Stimulated activated naive CD8-positive, alpha-beta T cell treated with anti-CD3 and anti-CD28 coated beads, Interleukin-15, amount 100 ng/mL, for 72 hours (primary cell): Measurements from ENCODE around the gene OCA2.

Experiments used
- ATAC-seq: fragments of 150-1000 bp; cut with Tn5 transposase; 2 replicates; pipeline ENCODE4 v1.10.0; 2021; ENCODE audit warnings: mild to moderate bottlenecking, moderate library complexity
- DNase-seq, 2 donors: peaks; one replicate each; pipeline ENCODE4 v3.0.0; 2021 to 2022
- H3K27ac Mint-ChIP-seq, 2 donors: one replicate each; pipeline ENCODE4 v1.8.0; 2022; ENCODE audit warnings: mild to moderate bottlenecking in 2 of 2, mixed read lengths in 2 of 2, moderate library complexity in 2 of 2
- H3K27me3 Mint-ChIP-seq: one replicate; pipeline ENCODE4 v1.8.0; 2022; ENCODE audit warnings: mixed read lengths
- H3K4me1 Mint-ChIP-seq: one replicate; pipeline ENCODE4 v1.8.0; 2022; ENCODE audit warnings: mild to moderate bottlenecking, mixed read lengths
- H3K4me3 Mint-ChIP-seq, 2 donors: one replicate each; pipeline ENCODE4 v1.8.0; 2022; ENCODE audit warnings: mild to moderate bottlenecking in 2 of 2, mixed read lengths in 2 of 2, moderate library complexity in 1 of 2
- H3K9me3 Mint-ChIP-seq, 2 donors: one replicate each; pipeline ENCODE4 v1.8.0; 2022; ENCODE audit warnings: mixed read lengths in 2 of 2

Gene OCA2

DNA sequence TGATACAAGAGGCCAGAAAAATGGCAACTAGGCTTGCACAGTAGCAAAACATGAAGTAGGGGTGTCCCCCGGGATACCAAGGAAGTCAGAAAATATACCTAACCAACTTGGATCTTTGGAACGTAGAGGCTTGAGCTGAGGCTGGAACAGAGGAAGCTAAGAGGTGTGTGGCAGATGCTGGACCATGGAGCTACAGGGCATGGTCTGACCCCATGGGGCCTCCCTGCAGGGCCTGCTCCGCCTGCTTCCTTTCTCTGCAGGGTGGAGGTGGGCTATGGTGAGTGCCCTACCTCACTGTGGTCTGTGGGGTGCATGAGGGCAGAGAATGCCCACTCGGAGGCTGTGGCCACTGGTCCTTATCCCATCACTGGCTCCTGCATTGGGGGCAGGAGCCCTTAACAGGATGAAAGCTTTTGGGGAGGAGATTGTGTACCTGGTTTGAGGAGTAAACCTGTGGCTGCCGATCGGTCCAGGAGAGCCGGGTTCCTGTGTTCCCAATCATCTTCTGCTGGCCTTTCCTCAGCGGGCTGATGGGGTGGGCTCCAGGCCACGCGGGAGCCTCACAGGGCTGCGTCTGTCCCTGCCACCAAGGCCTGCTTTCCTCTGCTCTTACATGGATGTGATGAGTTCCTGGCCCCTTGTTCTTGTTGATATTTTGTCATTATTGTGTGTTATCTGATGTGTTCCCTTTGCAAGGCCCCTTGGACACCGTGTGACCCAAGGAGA is 96.8 kb downstream of the OCA2 start:
- no peak overlapping the region for H3K27ac Mint-ChIP-seq
- no peak for ATAC-seq
- H3K4me3 Mint-ChIP-seq = no peak overlapping the region

DNA sequence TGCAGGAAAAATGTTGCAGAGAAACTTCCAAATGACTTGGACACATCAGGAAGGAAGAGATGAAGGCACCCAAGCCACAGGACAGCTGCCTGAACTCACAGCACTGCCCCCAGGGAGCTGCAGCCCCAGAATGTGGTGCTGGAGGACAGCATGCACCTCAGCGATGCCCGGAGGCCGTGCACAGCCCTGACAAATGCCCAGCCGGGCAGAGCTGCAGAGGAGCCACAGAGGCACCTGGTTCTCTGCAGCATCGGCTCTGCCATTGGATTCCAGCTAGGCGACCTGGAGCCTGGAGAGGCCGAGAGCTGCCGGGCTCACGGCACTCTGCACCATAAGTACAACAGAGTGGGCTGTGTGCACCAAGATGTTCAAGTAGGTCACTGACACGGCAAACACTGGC is 97.5 kb downstream of the OCA2 start:
- no peak for ATAC-seq
- Mint-ChIP-seq H3K27me3 (peaks cover 13% of the 10 kb centered on the region), H3K27ac (no peak overlapping the region), H3K4me3 (no peak overlapping the region), H3K9me3 (peaks cover 9 to 22% of the 10 kb centered on the region in 2 donors), H3K4me1 (no peaks in the 10 kb centered on the region)
- DNase-seq = no peak

More for the DNA sequence above, 96.8 kb downstream of the OCA2 start:
- peaks cover 13% of the 10 kb centered on the region for H3K27me3 Mint-ChIP-seq
- H3K9me3 Mint-ChIP-seq = peaks cover 4 to 16% of the 10 kb centered on the region in 2 donors
- H3K4me1 Mint-ChIP-seq = no peaks in the 10 kb centered on the region
- DNase-seq = no peak

DNA sequence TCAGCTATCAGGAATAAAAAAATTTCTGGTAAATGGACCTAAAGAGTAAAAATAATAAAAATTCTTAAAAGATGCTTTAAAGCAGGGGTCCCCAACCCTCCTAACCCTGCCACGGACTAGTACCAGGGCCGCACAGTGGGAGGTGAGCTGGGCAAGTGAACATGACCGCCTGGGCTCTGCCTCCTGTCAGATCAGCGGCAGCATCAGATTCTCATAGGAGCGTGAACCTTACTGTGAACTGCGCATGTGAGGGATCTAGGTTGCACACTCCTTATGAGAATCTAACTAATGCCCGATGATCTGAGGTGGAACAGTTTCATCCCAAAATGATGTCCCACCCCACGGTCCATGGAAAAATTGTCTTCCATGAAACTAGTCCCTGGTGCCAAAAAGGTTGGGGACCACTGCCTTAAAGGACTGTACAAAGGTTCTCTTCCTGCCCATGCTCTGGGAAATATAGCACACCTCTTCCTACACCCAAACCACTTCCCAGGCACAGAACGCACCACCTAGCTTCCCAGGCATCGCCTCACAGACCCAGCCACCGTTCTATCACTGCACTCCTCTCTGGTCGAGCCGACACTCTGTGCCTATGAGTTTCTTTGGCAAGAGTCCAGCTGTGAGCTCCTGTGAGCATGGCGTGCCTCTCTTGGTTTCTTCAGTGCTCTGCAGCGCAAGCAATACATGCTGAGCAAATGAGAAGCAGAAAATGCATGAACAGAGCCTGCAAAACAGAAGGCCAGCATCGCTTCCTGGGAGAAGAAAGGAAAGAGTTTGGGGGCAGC is 104.9 kb downstream of the OCA2 start:
- peaks cover 6 to 8% of the 10 kb centered on the region in 2 donors for H3K9me3 Mint-ChIP-seq
- H3K27me3 Mint-ChIP-seq = peaks cover 9% of the 10 kb centered on the region
- peak overlapping the region in 1 of 2 donors; percentile 48 for H3K27ac Mint-ChIP-seq
- H3K4me3 Mint-ChIP-seq = no peak overlapping the region
- H3K4me1 Mint-ChIP-seq = no peaks in the 10 kb centered on the region
- no peak for ATAC-seq
- DNase-seq = no peak

DNA sequence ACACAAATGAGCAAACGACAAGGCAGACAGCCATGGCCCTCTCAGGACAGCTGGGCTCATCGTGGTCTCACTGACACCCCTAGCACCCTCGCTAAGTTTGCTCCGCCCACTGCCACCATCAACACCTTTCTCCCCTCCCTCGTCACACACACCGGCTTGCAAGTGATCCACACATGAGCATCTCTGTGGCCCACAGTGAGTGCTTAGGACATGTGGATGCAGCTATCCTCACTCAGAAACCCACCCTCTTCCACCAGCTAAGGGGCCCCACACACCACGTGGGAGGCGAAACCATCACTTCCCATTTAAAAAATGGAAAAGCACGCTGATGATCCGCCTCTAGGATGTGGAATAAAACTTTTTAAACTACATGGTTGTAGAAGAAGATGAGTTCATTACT is 105.6 kb downstream of the OCA2 start:
- Mint-ChIP-seq H3K4me1 (no peaks in the 10 kb centered on the region), H3K27ac (no peak overlapping the region), H3K4me3 (no peak overlapping the region), H3K27me3 (peaks cover 9% of the 10 kb centered on the region), H3K9me3 (peaks cover 6 to 8% of the 10 kb centered on the region in 2 donors)
- no peak for ATAC-seq
- DNase-seq = no peak

DNA sequence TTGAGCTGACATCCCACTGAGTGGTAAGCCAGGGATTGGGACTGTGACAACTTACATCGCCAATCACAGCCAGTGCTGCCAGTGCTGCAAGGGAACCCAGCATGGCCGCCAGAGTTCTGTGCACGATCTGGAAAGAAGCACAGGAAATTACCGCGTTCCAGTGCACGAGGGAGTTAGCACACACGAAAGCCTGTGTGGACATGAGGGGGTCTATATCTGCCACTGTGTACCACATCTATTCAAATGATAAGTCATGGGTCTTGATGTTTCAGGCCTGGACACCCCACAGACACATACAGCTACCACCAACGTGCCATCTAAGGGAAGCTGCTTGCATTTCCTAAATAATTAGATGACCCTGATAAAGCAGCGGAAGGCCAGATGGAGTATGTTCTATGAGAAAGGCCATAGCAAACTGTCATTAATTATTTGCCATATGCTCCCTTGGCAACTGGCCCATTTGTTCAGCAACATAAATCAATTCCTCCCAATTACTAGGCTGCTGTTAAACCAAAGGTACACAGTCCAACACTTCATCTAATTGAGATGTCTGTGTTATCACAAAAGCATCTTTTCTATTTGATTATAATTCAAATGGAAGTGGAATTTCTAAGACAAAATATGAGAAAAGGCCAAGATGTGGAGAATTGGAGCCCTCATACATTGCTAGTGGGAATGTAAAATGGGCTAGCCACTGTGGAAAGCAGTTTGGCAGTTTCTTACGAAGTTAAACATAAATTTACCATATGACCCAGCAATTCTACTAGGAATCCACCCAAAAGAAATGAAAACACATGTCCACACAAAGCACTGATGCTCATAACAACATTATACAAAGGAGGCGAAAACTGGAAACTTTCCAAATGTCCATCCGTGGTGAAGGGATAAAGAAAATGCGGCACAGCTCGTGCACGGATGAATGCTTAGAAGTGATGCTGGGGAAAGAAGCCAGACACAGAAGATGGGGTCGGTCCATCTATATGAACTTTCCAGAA is 108.3 kb downstream of the OCA2 start:
- Mint-ChIP-seq H3K27me3 (peaks cover 9% of the 10 kb centered on the region), H3K4me1 (no peaks in the 10 kb centered on the region), H3K4me3 (no peak overlapping the region), H3K9me3 (no peaks in the 10 kb centered on the region), H3K27ac (no peak overlapping the region)
- no peak for DNase-seq
- ATAC-seq = no peak

DNA sequence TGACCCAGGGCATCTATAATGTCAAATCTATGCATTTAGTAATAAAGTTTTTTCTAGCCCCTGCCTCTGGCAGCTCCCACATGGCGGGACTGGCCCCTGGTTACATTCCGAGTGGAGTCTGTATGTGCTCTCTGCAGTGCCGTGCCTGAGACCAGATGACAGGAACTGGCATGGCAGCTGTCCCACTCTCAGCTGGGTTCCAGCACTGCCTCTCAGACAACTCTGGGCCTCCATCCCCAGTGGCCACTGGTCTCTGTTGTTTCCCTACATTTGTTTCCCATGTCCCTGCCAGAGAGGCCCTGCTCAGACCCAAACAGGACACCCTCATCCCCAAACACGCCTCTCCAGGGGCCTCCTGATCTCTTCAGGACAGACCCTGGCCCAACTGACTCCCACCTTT is 109.3 kb downstream of the OCA2 start:
- Mint-ChIP-seq H3K27ac (no peak overlapping the region), H3K27me3 (peaks cover 8% of the 10 kb centered on the region), H3K9me3 (no peaks in the 10 kb centered on the region), H3K4me1 (no peaks in the 10 kb centered on the region), H3K4me3 (no peak overlapping the region)
- DNase-seq (no peak), ATAC-seq (no peak)

DNA sequence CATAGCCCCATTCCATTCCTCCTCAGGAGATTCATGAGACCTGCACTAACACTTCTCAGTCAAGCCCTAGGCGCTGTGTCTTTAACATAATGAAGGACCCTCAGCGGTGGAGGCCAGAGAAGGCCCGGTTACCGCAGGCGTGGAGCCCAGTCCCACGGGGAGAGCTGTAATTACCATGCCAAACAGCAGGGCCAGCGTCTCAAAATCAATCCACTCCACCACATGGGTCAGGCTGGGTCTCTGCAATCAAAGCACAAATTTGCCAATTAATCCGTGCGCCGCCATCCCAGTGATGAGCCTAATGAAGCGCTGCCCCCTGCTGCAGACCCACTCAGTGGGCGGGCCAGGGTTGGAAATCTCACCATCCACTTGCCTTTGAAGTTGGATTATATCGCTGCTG is 109.7 kb downstream of the OCA2 start:
- Mint-ChIP-seq H3K4me3 (no peak overlapping the region), H3K9me3 (no peaks in the 10 kb centered on the region), H3K27me3 (peaks cover 3% of the 10 kb centered on the region), H3K27ac (no peak overlapping the region), H3K4me1 (no peaks in the 10 kb centered on the region)
- ATAC-seq = no peak
- DNase-seq = no peak

DNA sequence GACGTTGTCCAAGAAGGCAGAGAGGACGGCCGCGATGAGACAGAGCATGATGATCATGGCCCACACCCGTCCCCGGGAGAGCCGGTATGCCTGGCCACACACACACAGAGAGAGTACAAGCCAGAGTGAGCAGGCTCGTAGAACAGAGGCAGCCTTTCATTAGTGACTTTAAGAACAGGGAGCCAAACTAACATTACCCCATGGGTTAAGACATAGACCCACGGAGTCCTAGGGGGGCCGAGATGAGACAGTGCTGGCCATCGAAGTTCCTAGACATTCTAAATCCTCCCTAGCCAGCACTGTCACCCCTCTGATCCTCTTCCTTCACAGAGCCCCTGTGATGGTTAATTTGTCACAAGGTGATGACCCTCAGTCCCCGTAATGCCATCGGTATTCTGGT is 114.0 kb downstream of the OCA2 start:
- H3K4me1 Mint-ChIP-seq = no peaks in the 10 kb centered on the region

DNA sequence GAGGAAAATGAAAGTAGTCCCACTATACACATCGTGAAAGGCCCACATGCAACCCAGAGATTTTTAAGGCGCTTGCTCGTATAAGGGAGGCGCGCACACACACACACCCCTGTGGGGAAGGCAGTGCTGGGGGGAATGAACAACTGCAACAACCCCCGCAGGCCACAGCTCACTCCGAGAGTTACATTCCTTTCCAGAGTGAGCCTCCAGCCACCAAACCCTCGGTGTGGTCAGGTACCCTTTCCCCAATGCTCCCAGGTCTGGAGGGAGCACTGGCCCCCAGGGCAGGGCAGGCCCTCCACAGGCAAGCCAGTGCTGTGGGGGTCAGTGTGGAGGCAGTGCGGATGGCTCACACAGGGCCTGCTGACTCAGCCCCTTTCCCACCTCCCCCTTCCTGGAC is 115.6 kb downstream of the OCA2 start:
- no peaks in the 10 kb centered on the region for H3K27me3 Mint-ChIP-seq
- H3K4me3 Mint-ChIP-seq = no peak overlapping the region
- H3K4me1 Mint-ChIP-seq = no peaks in the 10 kb centered on the region
- no peak for DNase-seq
- H3K9me3 Mint-ChIP-seq = no peaks in the 10 kb centered on the region
- no peak for ATAC-seq
- H3K27ac Mint-ChIP-seq = no peak overlapping the region

More for the DNA sequence above, 114.0 kb downstream of the OCA2 start:
- H3K27me3 Mint-ChIP-seq = no peaks in the 10 kb centered on the region
- DNase-seq = no peak
- H3K9me3 Mint-ChIP-seq = no peaks in the 10 kb centered on the region
- ATAC-seq = no peak
- H3K4me3 Mint-ChIP-seq = no peak overlapping the region
- no peak overlapping the region for H3K27ac Mint-ChIP-seq

DNA sequence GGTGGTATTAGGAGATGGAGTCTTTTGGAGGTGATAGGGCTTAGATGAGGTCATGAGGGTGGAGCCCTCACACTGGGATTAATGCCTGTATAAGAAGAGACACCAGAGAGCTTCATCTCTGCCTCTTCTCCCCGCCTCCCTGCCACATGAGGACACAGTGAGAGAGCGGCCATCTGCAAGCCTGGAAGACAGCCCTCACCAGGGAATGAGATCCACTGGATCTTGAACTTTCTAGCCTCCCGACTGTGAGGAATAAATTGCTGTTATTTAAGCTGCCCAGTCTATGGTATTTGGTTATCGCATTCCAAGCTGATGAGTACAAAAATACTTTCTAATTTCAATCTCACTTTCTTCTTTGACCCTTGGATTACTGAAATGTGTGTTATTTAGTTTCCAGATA is 121.4 kb downstream of the OCA2 start:
- H3K4me1 Mint-ChIP-seq = no peaks in the 10 kb centered on the region
- no peaks in the 10 kb centered on the region for H3K9me3 Mint-ChIP-seq
- no peaks in the 10 kb centered on the region for H3K27me3 Mint-ChIP-seq
- no peak for DNase-seq
- no peak for ATAC-seq
- H3K4me3 Mint-ChIP-seq = no peak overlapping the region
- H3K27ac Mint-ChIP-seq = no peak overlapping the region

DNA sequence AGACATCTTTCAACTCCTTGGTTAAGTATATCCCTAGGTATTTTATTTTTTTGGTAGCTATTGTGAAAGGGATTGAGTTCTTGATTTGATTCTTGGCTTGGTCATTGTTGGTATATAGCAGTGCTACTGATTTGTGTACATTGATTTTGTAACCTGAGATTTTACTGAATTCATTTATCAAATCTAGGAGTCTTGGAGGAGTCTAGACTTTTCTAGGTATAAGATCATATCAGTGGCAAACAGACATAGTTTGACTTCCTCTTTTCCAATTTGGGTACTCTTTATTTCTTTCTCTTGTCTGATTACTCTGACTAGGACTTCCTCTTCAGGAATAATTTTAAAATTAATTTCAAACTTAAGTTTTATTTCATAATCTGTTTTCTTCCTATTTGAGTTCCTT is 125.2 kb downstream of the OCA2 start:
- Mint-ChIP-seq H3K4me1 (no peaks in the 10 kb centered on the region), H3K27me3 (no peaks in the 10 kb centered on the region), H3K4me3 (no peak overlapping the region), H3K9me3 (peaks cover 0 to 19% of the 10 kb centered on the region in 2 donors), H3K27ac (no peak overlapping the region)
- DNase-seq = no peak
- ATAC-seq = no peak

DNA sequence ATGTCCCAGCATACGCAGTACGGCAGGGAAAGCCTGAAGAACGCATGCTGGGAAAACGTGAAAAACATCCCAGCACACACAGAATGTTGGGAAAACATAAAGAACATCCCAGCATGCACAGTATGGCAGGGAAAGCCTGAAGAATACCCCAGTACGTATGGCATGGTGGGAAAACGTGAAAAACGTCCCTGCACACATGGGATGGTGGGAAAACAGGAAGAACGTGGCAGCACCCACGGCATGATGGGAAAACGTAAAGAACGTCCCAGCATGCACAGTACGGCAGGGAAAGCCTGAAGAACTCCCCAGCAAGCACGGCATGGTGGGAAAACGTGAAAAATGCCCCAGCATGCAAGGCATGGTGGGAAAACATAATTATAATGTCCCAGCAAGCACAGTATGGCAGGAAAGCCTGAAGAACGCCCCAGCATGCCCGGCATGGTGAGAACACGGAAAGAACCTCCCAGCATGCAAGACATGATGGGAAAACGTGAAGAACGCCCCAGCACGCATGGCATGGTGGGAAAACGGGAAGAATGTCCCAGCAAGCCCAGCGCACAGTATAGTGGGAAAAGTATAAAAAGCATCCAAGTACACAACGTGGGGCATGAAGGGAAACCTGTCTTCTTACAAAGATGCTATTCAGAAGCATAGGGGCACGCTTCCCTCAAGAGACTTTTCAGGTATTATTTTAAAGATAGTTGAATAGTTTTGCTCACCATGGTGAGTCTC is 128.3 kb downstream of the OCA2 start:
- H3K9me3 Mint-ChIP-seq = peaks cover 0 to 19% of the 10 kb centered on the region in 2 donors
- H3K27ac Mint-ChIP-seq = no peak overlapping the region
- H3K27me3 Mint-ChIP-seq = no peaks in the 10 kb centered on the region
- no peak overlapping the region for H3K4me3 Mint-ChIP-seq
- ATAC-seq (no peak), DNase-seq (no peak)
- H3K4me1 Mint-ChIP-seq = no peaks in the 10 kb centered on the region

DNA sequence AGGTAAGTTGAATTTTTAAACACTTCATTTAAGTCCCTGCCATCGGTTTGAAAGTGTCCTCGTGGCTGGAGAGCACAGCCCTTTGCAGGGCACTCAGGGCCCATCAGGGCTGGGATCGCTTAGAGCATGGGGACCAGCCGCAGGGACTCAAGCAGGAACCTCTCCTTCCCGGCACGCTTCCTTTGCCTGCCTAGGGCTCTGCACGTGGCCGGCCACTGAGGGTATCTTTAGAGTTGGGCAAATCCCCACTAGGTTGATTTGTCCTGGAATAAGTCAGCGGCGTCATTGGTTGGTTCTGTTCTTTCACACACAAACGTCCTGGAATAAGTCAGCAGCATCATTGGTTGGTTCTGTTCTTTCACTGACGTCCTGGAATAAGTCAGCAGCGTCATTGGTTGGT is 131.6 kb downstream of the OCA2 start:
- H3K27ac Mint-ChIP-seq = no peak overlapping the region
- ATAC-seq = no peak
- peaks cover 0 to 19% of the 10 kb centered on the region in 2 donors for H3K9me3 Mint-ChIP-seq
- H3K4me3 Mint-ChIP-seq = no peak overlapping the region
- no peaks in the 10 kb centered on the region for H3K4me1 Mint-ChIP-seq
- DNase-seq = no peak
- no peaks in the 10 kb centered on the region for H3K27me3 Mint-ChIP-seq

DNA sequence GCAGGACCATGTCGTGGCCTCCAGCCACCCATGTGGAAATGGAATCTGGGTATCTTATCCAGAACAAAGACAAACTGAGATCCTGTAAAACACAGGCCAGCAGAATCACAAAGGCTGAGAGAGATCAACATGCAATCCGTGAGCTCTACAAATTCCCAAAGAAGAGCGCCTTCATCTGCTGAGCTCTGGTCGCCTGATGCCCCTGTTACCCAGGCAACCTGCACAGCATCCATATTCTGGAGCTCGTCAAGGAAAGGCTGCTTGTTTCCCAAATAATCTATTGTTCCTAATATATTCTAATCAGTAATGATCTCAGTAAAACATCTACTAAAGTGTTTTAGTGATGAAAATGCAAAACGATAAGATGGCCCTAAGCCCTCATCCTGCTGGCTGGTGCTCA is 133.6 kb downstream of the OCA2 start:
- no peak for ATAC-seq
- H3K4me1 Mint-ChIP-seq = no peaks in the 10 kb centered on the region
- H3K27me3 Mint-ChIP-seq = no peaks in the 10 kb centered on the region
- no peak overlapping the region for H3K27ac Mint-ChIP-seq
- H3K9me3 Mint-ChIP-seq = peaks cover 5 to 9% of the 10 kb centered on the region in 2 donors
- DNase-seq = no peak
- H3K4me3 Mint-ChIP-seq = no peak overlapping the region

DNA sequence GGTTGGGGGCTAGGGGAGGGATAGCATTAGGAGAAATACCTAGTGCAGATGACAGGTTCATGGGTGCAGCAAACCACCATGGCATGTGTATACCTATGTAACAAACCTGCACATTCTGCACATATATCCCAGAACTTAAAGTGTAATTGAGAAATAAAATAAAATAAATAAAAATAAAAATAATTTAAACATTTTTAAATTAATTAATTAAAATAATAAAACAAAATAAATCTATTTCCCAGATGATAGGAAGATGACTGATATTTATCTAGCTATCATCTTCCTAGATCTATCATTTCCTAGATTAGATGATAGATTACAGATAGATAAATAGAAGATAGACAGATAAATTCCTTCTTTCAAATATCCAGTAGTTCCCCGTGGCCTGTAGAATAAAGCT is 137.3 kb downstream of the OCA2 start:
- no peak overlapping the region for H3K4me3 Mint-ChIP-seq
- H3K9me3 Mint-ChIP-seq = peaks cover 0 to 5% of the 10 kb centered on the region in 2 donors
- H3K27me3 Mint-ChIP-seq = no peaks in the 10 kb centered on the region
- no peak for ATAC-seq
- H3K4me1 Mint-ChIP-seq = no peaks in the 10 kb centered on the region
- no peak overlapping the region for H3K27ac Mint-ChIP-seq
- no peak for DNase-seq
